HPDE6-E6E7 (cell line): ENCODE data around the gene SOX8.
"Not testable (repeated sequence)": the region's sequence is repeated elsewhere in the genome, so short reads cannot be mapped to it uniquely, and the experiment has no call there.

Source experiments
- DNase-seq: peaks from one replicate; pipeline ENCODE4 v3.0.0; 2011; ENCODE audit warnings: missing footprints; ENCODE audit errors: extremely low spot score

The SOX8 gene

DNA sequence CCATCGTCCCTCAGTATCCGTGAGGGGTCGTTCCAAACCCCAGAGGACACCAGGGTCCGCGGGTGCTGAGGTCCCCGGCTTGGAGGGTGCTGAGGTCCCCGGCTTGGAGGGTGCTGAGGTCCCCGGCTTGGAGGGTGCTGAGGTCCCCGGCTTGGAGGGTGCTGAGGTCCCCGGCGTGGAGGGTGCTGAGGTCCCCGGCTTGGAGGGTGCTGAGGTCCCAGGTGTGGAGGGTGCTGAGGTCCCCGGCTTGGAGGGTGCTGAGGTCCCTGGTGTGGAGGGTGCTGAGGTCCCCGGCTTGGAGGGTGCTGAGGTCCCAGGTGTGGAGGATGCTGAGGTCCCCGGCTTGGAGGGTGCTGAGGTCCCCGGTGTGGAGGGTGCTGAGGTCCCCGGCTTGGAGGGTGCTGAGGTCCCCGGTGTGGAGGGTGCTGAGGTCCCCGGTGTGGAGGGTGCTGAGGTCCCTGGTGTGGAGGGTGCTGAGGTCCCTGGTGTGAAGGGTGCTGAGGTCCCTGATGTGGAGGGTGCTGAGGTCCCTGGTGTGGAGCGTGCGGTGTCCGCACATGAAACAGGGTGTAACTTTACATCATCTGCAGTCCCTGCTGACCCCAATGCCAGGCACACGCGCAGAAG, 43.7 kb downstream of the SOX8 start:
- DNase-seq, result not testable (repeated sequence)

DNA sequence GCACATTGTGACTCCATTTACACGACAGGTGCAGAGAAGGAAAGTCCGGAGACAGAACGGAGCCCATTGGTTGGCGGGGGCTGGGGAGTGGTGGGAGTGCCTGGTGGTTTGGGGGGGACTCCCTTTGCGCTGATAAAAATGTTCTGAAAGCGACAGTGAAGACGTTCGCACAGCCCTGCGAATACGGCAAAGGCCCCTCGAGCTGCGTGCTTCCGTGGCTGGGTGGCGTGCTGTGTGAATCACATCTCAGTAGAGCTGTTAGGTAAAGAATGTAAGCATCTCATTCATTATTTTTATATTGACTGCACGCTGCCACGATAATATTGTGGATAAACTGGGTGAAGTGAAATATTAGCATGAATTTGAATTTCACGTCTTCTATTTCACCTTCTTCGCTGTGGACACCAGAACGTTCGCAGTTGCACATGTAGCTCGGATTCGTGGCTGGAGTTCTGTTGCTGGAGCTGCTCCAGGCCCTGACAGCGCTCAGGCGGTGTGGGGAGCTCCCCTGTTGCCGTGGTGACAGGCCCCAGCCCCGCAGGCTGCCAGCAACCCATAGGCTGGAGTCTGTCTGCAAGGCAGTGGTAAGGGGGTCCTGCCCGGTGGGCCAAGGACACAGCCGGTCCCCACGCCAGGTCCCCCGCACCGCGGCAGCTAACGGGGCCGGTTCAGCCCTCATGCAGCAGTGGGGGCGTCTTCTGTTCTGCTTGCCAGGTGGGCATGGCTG, 44.6 kb downstream of the SOX8 start:
- no peak for DNase-seq

DNA sequence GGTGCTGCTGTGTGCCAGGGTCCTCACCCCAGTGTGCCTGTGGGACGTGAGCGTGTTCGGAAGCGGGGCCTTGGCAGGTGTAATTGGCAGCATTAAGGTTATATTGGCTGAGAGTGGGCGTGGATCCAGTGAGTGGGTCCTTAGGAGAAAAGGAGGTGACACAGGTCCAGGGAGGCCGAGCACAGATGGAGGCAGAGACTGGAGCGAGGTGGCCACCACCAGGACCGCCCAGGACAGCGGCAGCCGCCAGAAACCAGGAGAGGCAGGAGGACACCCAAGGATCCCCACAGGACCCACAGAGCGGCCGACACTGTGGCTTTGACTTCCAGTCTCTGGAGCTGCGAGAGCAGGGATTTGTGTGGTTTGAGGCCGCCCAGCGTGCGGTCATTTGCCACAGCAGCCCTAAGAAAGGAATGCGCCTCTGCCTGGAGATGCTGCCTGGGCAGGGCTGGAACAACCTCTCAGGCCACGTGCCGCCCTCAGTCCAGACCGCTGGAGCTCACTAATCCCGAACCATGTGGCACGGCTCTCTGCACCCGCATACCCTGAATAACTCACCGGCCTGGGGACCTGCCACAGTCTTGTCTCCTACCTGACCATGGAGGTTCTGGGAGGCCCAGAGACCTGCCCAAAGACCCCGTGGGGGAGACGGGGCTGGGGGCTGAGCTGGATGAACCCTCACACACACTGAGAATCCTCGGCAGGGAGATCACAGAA, 45.4 kb downstream of the SOX8 start:
- DNase-seq, result no peak

DNA sequence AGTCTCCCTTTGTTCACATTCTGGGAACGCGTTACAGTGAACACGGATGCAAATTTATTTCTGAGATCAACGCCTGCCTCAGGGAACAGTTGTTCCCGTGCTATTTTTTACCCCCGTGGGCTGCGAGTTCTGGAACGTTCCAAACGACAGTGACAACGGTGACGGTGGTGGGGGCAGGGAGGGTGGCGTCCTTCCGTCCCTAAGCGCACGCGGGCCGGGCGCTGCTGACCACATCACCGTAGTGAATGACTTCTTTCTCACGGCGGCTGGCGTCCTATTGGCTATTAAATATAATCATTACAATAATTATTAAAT, 45.9 kb downstream of the SOX8 start:
- no peak for DNase-seq

DNA sequence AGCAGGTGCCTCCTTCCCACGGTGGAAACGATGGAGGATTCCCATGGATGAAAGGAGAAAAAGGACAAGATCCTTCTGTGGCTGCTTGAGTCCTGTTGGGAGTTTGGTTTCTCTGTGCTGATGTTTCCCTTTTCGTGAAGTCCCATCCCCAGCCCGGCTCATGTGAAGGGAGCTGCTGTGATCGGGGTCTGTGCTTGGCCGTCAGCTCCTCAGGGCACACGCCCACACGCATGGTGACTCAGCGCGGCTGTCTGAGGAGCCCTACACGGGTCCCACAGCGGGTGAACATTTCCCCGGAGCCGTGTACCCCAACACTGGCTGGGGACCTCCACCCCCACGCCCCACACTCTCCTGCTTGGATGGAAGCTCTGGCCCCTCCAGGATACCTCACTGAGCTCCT, 46.5 kb downstream of the SOX8 start:
- DNase-seq, result no peak

DNA sequence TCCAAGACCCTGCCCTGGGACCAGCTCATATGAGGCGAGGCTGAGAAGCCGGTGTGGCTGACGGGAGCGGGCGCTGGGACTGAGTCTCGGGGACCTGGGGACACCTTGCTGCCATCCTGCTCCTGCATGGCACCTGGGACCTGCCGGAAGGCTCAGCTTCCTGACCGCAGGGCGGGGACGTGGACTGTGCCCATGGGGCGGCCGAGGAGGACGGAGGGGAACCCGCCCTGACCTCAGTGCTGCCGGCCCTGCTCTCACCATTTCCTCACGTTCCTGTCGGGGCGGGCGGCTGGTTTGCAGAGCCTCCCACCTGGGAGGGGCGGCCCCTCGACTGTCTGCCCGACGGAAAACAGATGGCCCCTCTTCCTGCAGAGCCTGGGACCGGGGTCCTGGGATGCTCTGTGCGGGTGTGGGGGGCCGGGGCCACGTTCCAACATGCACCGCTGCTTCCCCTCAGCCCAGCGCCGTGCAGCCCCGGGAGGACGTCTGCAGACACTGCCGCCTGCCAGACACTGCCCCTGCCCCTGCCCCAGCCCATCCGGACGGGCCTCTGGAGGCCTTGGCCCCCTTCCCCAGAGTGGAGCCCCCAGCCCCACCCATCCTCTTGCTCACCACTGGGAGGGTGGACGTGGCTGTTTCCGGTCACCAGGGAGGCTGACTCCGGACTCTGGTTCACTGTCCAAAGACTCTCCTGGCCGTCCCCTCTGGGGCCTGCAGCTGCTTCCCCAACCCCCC, 47.1 kb downstream of the SOX8 start:
- no peak for DNase-seq

DNA sequence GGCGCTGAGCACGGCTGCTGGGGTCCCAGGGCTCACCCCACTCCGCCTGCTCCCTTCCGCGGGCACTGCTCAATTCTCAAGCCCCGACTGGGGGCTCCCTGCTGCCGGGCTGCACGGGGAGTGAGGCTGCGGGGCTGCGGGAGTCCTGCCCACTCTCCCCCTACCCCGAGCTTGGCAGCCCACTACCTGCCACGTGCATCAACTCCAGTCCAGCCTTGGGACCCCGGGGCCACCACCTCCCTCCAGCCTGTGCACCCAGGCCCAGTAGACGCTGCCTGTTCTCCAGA, 47.6 kb downstream of the SOX8 start:
- no peak for DNase-seq

DNA sequence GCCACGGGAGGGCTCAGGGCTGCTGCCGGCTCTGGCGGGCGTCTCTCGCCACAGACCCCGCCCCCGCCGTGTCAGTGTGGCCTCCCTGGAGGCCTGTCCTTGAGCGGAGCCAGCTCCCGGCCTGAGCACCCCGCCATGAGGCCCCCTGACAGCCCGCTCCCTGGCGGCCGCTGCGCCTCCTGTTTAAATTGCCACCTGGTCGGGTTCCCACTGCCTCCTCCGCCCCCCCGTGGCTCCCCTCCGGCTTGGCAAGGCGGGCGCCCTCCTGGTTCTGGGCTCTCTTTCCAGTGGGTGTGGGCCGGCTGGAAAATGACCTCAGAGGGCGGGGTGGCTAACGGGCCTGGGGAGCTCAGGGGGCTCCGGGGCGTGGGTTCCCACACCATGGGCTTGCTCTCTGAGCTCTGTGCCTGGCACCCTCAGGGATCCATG, 48.9 kb downstream of the SOX8 start:
- no peak for DNase-seq

DNA sequence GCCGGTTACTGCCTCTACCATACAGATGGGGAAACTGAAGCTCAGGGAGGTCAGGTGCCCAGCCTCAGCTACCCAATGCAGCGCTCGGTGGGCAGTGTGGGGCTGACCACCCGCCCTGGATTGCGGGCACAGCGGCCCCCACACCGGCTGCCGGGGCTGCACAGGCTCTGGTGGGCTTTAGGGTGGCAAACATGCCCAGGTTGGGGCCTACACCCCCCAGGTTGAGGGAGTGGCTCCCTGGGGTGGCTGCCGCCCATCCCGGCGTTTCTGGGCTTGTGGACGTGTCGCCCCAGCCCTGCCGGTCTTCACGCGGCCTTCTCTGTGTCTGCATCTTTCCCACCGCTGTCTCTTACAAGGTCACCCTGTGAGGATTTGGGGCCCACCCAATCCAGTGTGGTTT, 50.1 kb downstream of the SOX8 start:
- DNase-seq, result no peak

DNA sequence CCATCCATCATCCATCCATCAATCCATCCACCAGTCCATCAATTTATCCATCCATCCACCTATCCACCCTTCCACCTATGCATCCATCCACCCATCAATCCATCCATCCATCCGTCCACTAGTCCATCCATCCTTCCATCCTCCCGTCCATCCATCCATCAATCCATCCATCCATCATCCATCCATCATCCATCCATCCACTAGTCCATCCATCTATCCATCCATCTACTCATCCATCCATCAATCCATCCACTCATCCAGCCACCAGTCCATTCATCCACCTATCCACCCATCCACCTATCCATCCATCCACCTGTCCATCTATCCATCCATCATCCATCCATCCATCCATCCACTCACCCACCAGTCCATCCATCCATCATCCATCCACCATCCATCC, 51.0 kb downstream of the SOX8 start:
- DNase-seq, result no peak

DNA sequence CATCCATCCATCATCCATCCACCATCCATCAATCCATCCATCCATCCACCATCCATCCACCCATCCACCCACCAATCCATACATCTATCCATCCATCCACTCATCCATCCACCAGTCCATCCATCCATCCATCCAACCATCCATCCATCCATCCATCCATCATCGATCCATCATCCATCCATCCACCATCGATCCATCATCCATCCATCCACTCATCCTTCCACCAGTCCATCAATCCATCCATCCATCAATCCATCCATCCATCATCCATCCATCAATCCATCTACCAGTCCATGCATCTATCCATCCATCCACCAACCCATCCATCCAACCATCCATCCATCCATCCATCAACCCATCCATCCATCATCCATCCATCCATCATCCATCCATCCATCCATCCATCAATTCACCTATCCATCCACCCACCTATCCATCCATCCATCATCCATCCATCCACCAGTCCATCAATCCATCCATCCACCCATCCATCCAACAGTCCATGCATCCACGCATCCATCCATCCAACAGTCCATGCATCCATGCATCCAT, 51.6 kb downstream of the SOX8 start:
- no peak for DNase-seq

DNA sequence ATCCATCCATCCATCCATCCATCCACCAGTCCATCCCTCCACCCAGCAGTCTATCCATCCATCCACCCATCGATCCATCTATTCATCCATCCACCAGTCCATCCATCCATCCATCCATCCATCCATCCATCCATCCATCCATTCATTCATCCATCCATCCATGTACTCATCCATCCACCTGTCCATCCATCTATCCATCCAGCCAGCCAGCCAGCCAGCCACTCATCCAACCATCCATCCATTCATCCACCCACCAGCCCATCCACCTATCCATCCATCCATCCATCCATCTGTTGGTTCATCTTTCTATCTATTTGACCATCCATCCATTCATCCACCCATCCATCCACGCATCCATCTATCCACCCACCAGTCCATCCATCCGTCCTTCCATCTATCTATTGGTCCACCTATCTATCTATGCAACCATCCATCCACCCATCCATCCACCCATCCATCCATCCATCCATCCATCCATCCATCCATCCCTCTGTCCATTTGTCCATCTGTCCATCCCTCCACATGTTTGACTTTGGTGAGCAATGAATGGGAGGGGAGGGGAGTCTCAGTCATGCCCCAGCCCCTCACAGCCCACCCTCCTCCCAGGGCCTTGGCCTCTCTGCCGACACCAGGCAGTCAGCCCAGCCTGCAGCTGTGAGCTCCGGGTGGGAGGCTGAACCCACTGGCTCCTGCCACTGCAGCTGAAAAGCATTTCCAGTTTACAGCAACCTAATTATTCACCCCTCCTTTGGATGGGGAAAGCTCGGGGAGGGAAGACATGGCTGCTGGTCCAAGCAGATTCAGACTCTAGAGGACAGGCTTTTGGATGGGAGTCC, 52.9 kb downstream of the SOX8 start:
- no peak for DNase-seq

DNA sequence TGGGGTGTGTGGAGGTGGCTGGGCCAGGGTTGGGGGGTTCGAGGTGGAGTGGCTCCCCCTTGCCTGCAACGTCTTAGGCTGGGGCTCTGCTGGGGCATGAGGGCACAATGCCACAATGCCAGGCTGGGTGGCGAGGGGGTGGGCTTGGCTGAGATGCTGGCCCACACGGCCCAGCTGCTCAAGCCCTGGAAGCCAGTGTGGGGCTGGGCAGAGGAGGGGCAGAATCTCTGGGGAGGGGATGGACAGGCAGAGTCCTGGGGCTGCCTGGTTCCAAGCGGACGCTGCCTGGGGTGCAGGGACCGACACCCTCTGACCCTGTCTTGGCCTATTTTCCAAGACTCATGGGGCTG, 53.5 kb downstream of the SOX8 start:
- DNase-seq, result no peak

DNA sequence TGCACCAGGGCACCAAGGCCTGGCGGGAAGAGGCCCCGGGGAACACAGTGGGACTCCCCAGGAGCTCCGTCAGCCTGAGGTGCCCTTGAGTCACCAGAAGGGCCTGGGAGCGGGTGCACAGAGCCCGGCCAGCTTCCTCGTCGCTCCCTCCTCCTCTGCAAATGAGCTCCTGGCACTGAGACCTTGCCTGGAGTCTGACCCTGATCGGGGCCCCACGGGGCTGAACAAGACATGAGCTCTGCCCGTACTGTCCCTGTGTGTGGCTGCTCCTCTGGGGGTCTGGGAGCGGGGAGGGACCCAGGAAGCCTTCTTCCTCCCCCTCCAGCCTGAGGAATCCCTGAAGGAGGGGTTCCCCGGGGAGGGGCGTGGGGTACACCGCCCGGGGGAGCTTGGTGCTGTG, 54.6 kb downstream of the SOX8 start:
- peak; percentile 8 for DNase-seq
